Transverse colon (tissue), 4 donors: ENCODE data around the gene ZFYVE27.

Source experiments
- EP300 ChIP-seq: sonication (generic); formaldehyde crosslinking; IDR thresholded peaks from one replicate; pipeline ENCODE4 v1.6.1; 2017; ENCODE audit warnings: antibody characterized with exemption, low read depth
- POLR2AphosphoS5 ChIP-seq, 3 donors: sonication (generic); formaldehyde crosslinking; IDR thresholded peaks; one replicate each; pipeline ENCODE4 v1.6.1; 2016; ENCODE audit warnings: antibody characterized with exemption in 3 of 3
- TF ChIP-seq, protein P1 (sequence below), 5 experiments: fragments of 200-600 bp in 3 of 5; fragments of 450-650 bp in 2 of 5; sonication (generic) in 3 of 5; IDR thresholded peaks; 1 replicate in 2 of 5; 2 replicates in 3 of 5; pipeline ENCODE4 v1.5.1; 2016 to 2017; ENCODE audit warnings: antibody characterized with exemption in 5 of 5, inconsistent platforms in 3 of 5, mild to moderate bottlenecking in 2 of 5, moderate library complexity in 1 of 5

DNA sequence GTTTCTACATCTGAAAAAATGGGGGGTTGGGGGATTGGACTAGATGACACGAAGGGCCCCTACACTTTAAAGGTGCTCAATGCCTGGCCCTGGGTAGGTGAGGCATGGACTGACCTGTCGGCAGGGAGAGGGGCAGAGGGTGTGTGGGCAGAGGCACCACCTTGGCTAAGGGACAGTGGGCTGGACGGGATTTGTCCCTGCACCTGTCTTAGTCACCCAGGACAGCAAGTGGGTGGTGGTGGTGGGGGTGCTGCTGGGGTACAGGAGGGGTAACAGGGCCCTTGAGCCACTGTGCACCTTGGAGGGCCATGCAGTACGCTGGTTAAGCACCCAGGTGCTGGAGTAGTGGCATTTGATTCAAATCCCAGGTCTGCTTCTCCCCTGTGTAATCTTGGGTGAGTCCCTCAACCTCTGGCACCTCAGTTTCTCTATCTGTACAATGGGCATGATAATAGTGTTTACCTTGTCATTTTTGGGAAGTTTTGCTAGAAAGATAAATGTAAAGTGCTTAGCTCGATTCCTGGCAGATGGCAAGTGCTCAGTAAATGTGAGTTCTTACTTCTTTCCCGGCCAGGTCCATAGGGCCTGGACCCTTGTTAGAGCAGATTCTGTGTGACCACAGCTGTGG, 53.0 kb downstream of the ZFYVE27 start:
- TF ChIP-seq POLR2AphosphoS5 (IDR thresholded peaks at IDR 0.05): no peak
- TF ChIP-seq, protein P1, sequence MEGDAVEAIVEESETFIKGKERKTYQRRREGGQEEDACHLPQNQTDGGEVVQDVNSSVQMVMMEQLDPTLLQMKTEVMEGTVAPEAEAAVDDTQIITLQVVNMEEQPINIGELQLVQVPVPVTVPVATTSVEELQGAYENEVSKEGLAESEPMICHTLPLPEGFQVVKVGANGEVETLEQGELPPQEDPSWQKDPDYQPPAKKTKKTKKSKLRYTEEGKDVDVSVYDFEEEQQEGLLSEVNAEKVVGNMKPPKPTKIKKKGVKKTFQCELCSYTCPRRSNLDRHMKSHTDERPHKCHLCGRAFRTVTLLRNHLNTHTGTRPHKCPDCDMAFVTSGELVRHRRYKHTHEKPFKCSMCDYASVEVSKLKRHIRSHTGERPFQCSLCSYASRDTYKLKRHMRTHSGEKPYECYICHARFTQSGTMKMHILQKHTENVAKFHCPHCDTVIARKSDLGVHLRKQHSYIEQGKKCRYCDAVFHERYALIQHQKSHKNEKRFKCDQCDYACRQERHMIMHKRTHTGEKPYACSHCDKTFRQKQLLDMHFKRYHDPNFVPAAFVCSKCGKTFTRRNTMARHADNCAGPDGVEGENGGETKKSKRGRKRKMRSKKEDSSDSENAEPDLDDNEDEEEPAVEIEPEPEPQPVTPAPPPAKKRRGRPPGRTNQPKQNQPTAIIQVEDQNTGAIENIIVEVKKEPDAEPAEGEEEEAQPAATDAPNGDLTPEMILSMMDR (IDR thresholded peaks at IDR 0.05): no peak
- TF ChIP-seq EP300: no peak
